CD4-positive, alpha-beta T cell (primary cell): ENCODE data around the gene SYT13. TPM values are rescaled to one million over a fixed set of nuclear protein-coding genes. Genes with fewer than 3 reads are reported as not detected.

ENCODE experiments used
- ATAC-seq: fragments of 200-7000 bp; cut with Tn5 transposase; one replicate; pipeline ENCODE4 v1.10.0; 2022; ENCODE audit warnings: mild to moderate bottlenecking; ENCODE audit not compliant: poor library complexity
- CTCF ChIA-PET: fragments of 350-600 bp; sonication (Branson Sonifier 250); formaldehyde crosslinking; loops from one replicate; lab custom pipeline; 2021; ENCODE audit warnings: antibody characterized with exemption, inconsistent platforms; lab: Charles Lee
- POLR2A ChIA-PET: fragments of 350-600 bp; sonication (Branson Sonifier 250); formaldehyde crosslinking; loops from one replicate; lab custom pipeline; 2021; ENCODE audit warnings: antibody characterized with exemption, inconsistent platforms; lab: Charles Lee
- DNase-seq, 14 experiments: peaks; one replicate each; pipeline ENCODE4 v3.0.0-alpha.2; 2013 to 2020; ENCODE audit warnings: mixed read lengths in 2 of 14
- H3K27ac ChIP-seq, 2 donors: one replicate each; pipeline versions ENCODE4 v1.5.1 to v1.7.0; 2013; ENCODE audit warnings: low read length in 2 of 2, low read depth in 1 of 2, mild to moderate bottlenecking in 1 of 2
- H3K27me3 ChIP-seq, 2 experiments: 1 replicate in 1 of 2; 2 replicates in 1 of 2; pipeline versions ENCODE4 v1.6.1 to v1.7.0; 2013; ENCODE audit warnings: low read length in 2 of 2, control low read depth in 1 of 2, mild to moderate bottlenecking in 1 of 2, moderate library complexity in 1 of 2; ENCODE audit not compliant: insufficient read depth in 2 of 2, control insufficient read depth in 1 of 2
- H3K36me3 ChIP-seq: one replicate; pipeline ENCODE4 v1.6.1; 2013; ENCODE audit warnings: low read length, control low read depth; ENCODE audit not compliant: insufficient read depth
- H3K4me1 ChIP-seq: one replicate; pipeline ENCODE4 v1.6.1; 2013; ENCODE audit warnings: low read length, control low read depth; ENCODE audit not compliant: insufficient read depth
- H3K4me3 ChIP-seq: one replicate; pipeline ENCODE4 v1.5.1; 2013; ENCODE audit warnings: mild to moderate bottlenecking, low read length, moderate library complexity
- H3K9me3 ChIP-seq, 2 experiments: 1 replicate in 1 of 2; 2 replicates in 1 of 2; pipeline versions ENCODE4 v1.6.1 to v1.7.0; 2013; ENCODE audit warnings: low read length in 2 of 2, mild to moderate bottlenecking in 2 of 2, control low read depth in 1 of 2, moderate library complexity in 1 of 2; ENCODE audit not compliant: control insufficient read depth in 1 of 2, insufficient read depth in 1 of 2
- H3K27ac Mint-ChIP-seq: one replicate; pipeline ENCODE4 v1.8.0; 2020; ENCODE audit warnings: mixed read lengths
- H3K27me3 Mint-ChIP-seq: one replicate; pipeline ENCODE4 v1.8.0; 2021; ENCODE audit warnings: mixed read lengths
- H3K36me3 Mint-ChIP-seq: one replicate; pipeline ENCODE4 v1.8.0; 2021; ENCODE audit warnings: low read depth, mixed read lengths
- H3K4me1 Mint-ChIP-seq: one replicate; pipeline ENCODE4 v1.8.0; 2021; ENCODE audit warnings: low read depth, mixed read lengths
- H3K4me3 Mint-ChIP-seq: one replicate; pipeline ENCODE4 v1.8.0; 2020; ENCODE audit warnings: mild to moderate bottlenecking, mixed read lengths
- H3K9me3 Mint-ChIP-seq: one replicate; pipeline ENCODE4 v1.8.0; 2020; ENCODE audit warnings: mixed read lengths
- intact Hi-C, 2 experiments: fragments of 100-400 bp; cut with DNase I in 1 of 2; cut with micrococcal nuclease in 1 of 2; formaldehyde crosslinking; loops; one replicate each; pipeline versions ENCODE4 v1.15.1 to v1.9.0; 2023 to 2025; cut with DNase I, micrococcal nuclease
- total RNA-seq, 174 experiments: library from RNA in 2 of 174; stranded (reverse) in 2 of 174; gene quantifications; one replicate each; pipeline ENCODE4 v1.2.3 and lab custom pipeline; 2021 to 2026
- TF ChIP-seq, protein P1 (sequence below): fragments of 200-600 bp; IDR thresholded peaks from one replicate; pipeline ENCODE4 v1.8.0; 2022; ENCODE audit warnings: antibody characterized with exemption, mild to moderate bottlenecking

The SYT13 gene
- total RNA-seq, 2 experiments from 2014 or later = not detected

GRCh38 chr11:45217991-45218390, 68.2 kb downstream of the SYT13 start:
- no peak overlapping the region for H3K27ac ChIP-seq

GRCh38 chr11:45216901-45217300, 69.2 kb downstream of the SYT13 start:
- ChIA-PET CTCF (no interaction called here), POLR2A (no interaction called here)
- intact Hi-C loops = no loop called here
- no peaks in the 10 kb centered on the region for H3K36me3 ChIP-seq
- H3K27ac Mint-ChIP-seq = no peak overlapping the region
- DNase-seq = no peak
- ATAC-seq = no peak
- no peaks in the 10 kb centered on the region for H3K9me3 ChIP-seq
- no peak overlapping the region for H3K4me3 Mint-ChIP-seq
- peaks cover 26% of the 10 kb centered on the region for H3K36me3 Mint-ChIP-seq
- TF ChIP-seq, protein P1, sequence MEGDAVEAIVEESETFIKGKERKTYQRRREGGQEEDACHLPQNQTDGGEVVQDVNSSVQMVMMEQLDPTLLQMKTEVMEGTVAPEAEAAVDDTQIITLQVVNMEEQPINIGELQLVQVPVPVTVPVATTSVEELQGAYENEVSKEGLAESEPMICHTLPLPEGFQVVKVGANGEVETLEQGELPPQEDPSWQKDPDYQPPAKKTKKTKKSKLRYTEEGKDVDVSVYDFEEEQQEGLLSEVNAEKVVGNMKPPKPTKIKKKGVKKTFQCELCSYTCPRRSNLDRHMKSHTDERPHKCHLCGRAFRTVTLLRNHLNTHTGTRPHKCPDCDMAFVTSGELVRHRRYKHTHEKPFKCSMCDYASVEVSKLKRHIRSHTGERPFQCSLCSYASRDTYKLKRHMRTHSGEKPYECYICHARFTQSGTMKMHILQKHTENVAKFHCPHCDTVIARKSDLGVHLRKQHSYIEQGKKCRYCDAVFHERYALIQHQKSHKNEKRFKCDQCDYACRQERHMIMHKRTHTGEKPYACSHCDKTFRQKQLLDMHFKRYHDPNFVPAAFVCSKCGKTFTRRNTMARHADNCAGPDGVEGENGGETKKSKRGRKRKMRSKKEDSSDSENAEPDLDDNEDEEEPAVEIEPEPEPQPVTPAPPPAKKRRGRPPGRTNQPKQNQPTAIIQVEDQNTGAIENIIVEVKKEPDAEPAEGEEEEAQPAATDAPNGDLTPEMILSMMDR = no peak
- no peak overlapping the region for H3K4me3 ChIP-seq
- no peaks in the 10 kb centered on the region for H3K27me3 ChIP-seq
- no peaks in the 10 kb centered on the region for H3K4me1 Mint-ChIP-seq
- no peaks in the 10 kb centered on the region for H3K9me3 Mint-ChIP-seq
- no peaks in the 10 kb centered on the region for H3K27me3 Mint-ChIP-seq
- no peak overlapping the region for H3K27ac ChIP-seq
- H3K4me1 ChIP-seq = no peaks in the 10 kb centered on the region

More at GRCh38 chr11:45217991-45218390, 68.2 kb downstream of the SYT13 start:
- Mint-ChIP-seq H3K27me3 (no peaks in the 10 kb centered on the region), H3K36me3 (peaks cover 26% of the 10 kb centered on the region), H3K4me3 (no peak overlapping the region), H3K4me1 (no peaks in the 10 kb centered on the region), H3K9me3 (no peaks in the 10 kb centered on the region), H3K27ac (no peak overlapping the region)
- H3K4me1 ChIP-seq = no peaks in the 10 kb centered on the region
- no peak overlapping the region for H3K4me3 ChIP-seq
- no peak for ATAC-seq
- H3K36me3 ChIP-seq = no peaks in the 10 kb centered on the region
- CTCF ChIA-PET = no interaction called here
- DNase-seq = no peak
- POLR2A ChIA-PET = no interaction called here
- H3K27me3 ChIP-seq = no peaks in the 10 kb centered on the region
- no peaks in the 10 kb centered on the region for H3K9me3 ChIP-seq
- intact Hi-C loops = no loop called here
- TF ChIP-seq, protein P1 = no peak

DNA sequence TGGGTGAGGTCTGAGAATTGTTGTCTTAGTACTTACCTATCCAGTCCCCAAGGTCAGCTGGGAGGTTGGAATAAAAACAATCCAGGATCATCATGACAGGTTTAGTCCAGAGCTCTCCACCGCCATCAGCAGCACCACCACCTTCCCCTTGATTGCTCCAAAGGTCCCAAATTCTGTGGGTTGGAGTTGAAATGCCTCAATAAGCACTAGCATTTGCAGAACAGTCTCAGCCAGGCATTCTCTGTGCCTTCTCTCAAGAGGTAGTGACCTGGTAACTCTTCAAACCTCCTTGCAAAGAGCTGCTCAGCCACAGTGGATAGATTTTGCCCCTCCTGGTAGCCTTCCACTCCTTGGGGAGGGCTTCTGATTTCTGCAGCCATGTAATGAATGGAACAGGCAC, 70.1 kb downstream of the SYT13 start:
- CTCF ChIA-PET = no interaction called here
- TF ChIP-seq, protein P1 = no peak
- DNase-seq = no peak
- no peaks in the 10 kb centered on the region for H3K4me1 Mint-ChIP-seq
- no peaks in the 10 kb centered on the region for H3K36me3 ChIP-seq
- H3K4me1 ChIP-seq = no peaks in the 10 kb centered on the region
- H3K27ac ChIP-seq = no peak overlapping the region
- H3K4me3 ChIP-seq = no peak overlapping the region
- H3K9me3 Mint-ChIP-seq = no peaks in the 10 kb centered on the region
- intact Hi-C loops = no loop called here
- POLR2A ChIA-PET = no interaction called here
- H3K27me3 Mint-ChIP-seq = no peaks in the 10 kb centered on the region
- H3K9me3 ChIP-seq = no peaks in the 10 kb centered on the region
- H3K4me3 Mint-ChIP-seq = no peak overlapping the region
- H3K36me3 Mint-ChIP-seq = peaks cover 25% of the 10 kb centered on the region
- no peak for ATAC-seq
- H3K27ac Mint-ChIP-seq = no peak overlapping the region
- H3K27me3 ChIP-seq = no peaks in the 10 kb centered on the region
